H9 (cell line): ENCODE data around the gene ASPSCR1. TPM values are rescaled to one million over a fixed set of nuclear protein-coding genes. Genes with fewer than 3 reads are reported as not detected.

Source experiments
- DNase-seq: peaks from one replicate; pipeline ENCODE4 v3.0.0-alpha.2; 2017
- H2AFZ ChIP-seq: one replicate; pipeline ENCODE4 v1.6.1; 2013; ENCODE audit warnings: mild to moderate bottlenecking, low read length, control low read depth, moderate library complexity
- H2AK5ac ChIP-seq: 2 replicates; pipeline ENCODE4 v1.6.1; 2013; ENCODE audit warnings: low read length, control low read depth, mixed read lengths; ENCODE audit not compliant: insufficient read length
- H2BK120ac ChIP-seq: one replicate; pipeline ENCODE4 v1.6.1; 2013; ENCODE audit warnings: low read depth, mild to moderate bottlenecking, low read length, control low read depth, inconsistent platforms; ENCODE audit not compliant: poor library complexity, severe bottlenecking
- H2BK12ac ChIP-seq: 2 replicates; pipeline ENCODE4 v1.6.1; 2013; ENCODE audit warnings: low read length, control low read depth, mixed read lengths, low read depth; ENCODE audit not compliant: insufficient read length
- H2BK15ac ChIP-seq: 2 replicates; pipeline ENCODE4 v1.6.1; 2013; ENCODE audit warnings: low read depth, low read length, control low read depth
- H2BK20ac ChIP-seq: one replicate; pipeline ENCODE4 v1.6.1; 2013; ENCODE audit warnings: low read depth, mild to moderate bottlenecking, low read length, control low read depth, inconsistent platforms; ENCODE audit not compliant: poor library complexity, severe bottlenecking
- H2BK5ac ChIP-seq: 2 replicates; pipeline ENCODE4 v1.6.1; 2013; ENCODE audit warnings: low read length, control low read depth, mixed read lengths; ENCODE audit not compliant: insufficient read length
- H3K14ac ChIP-seq: 2 replicates; pipeline ENCODE4 v1.6.1; 2013; ENCODE audit warnings: low read length, control low read depth; ENCODE audit not compliant: insufficient read depth
- H3K18ac ChIP-seq: 2 replicates; pipeline ENCODE4 v1.6.1; 2013; ENCODE audit warnings: low read depth, mild to moderate bottlenecking, mixed read lengths, low read length, control low read depth; ENCODE audit not compliant: insufficient read length
- H3K23ac ChIP-seq: 2 replicates; pipeline ENCODE4 v1.6.1; 2013; ENCODE audit warnings: low read length, control low read depth, mixed read lengths, low read depth; ENCODE audit not compliant: insufficient read length
- H3K23me2 ChIP-seq: 2 replicates; pipeline ENCODE4 v1.6.1; 2013; ENCODE audit warnings: low read depth, mild to moderate bottlenecking, mixed read lengths, low read length, control low read depth; ENCODE audit not compliant: insufficient read length, poor library complexity, severe bottlenecking
- H3K27ac ChIP-seq: 2 replicates; pipeline ENCODE4 v1.5.1; 2013; ENCODE audit warnings: low read length, control low read depth, mixed read lengths, low read depth; ENCODE audit not compliant: insufficient read length
- H3K27me3 ChIP-seq: 2 replicates; pipeline ENCODE4 v1.6.1; 2013; ENCODE audit warnings: low read length, control low read depth, inconsistent platforms; ENCODE audit not compliant: insufficient read depth
- H3K4ac ChIP-seq: 2 replicates; pipeline ENCODE4 v1.6.1; 2013; ENCODE audit warnings: low read depth, mild to moderate bottlenecking, control low read depth, inconsistent platforms, low read length, moderate library complexity
- H3K4me1 ChIP-seq: 2 replicates; pipeline ENCODE4 v1.6.1; 2013; ENCODE audit warnings: low read length, control low read depth, inconsistent platforms; ENCODE audit not compliant: insufficient read depth
- H3K4me2 ChIP-seq: 2 replicates; pipeline ENCODE4 v1.6.1; 2013; ENCODE audit warnings: low read length, control low read depth, mixed read lengths; ENCODE audit not compliant: insufficient read length, insufficient read depth
- H3K56ac ChIP-seq: 2 replicates; pipeline ENCODE4 v1.6.1; 2013; ENCODE audit warnings: low read depth, mild to moderate bottlenecking, mixed read lengths, low read length, control low read depth; ENCODE audit not compliant: insufficient read length
- H3K79me1 ChIP-seq: 2 replicates; pipeline ENCODE4 v1.6.1; 2013; ENCODE audit warnings: low read depth, mild to moderate bottlenecking, moderate library complexity, low read length, control low read depth, inconsistent platforms; ENCODE audit not compliant: insufficient read depth, poor library complexity, severe bottlenecking
- H3K79me2 ChIP-seq: 2 replicates; pipeline ENCODE4 v1.6.1; 2013; ENCODE audit warnings: low read length, control low read depth, inconsistent platforms; ENCODE audit not compliant: insufficient read depth
- H3K9ac ChIP-seq: 2 replicates; pipeline ENCODE4 v1.6.1; 2013; ENCODE audit warnings: low read length, control low read depth, mixed read lengths; ENCODE audit not compliant: insufficient read length; ENCODE audit errors: extremely low read depth
- H3K9me3 ChIP-seq: one replicate; pipeline ENCODE4 v1.6.1; 2013; ENCODE audit warnings: low read depth, low read length, inconsistent platforms; ENCODE audit not compliant: control insufficient read depth
- H3T11ph ChIP-seq: one replicate; pipeline ENCODE4 v1.6.1; 2013; ENCODE audit warnings: mild to moderate bottlenecking, low read length, control low read depth, inconsistent platforms
- H4K20me1 ChIP-seq: one replicate; pipeline ENCODE4 v1.6.1; 2013; ENCODE audit not compliant: control insufficient read depth, insufficient read length, insufficient read depth
- H4K5ac ChIP-seq: 2 replicates; pipeline ENCODE4 v1.6.1; 2013; ENCODE audit warnings: low read depth, mild to moderate bottlenecking, mixed read lengths, low read length, control low read depth; ENCODE audit not compliant: insufficient read length
- H4K8ac ChIP-seq: replicated peaks from 2 replicates; pipeline ENCODE4 v1.6.1; 2013; ENCODE audit warnings: low read length, control low read depth, mixed read lengths, low read depth; ENCODE audit not compliant: insufficient read length
- H4K91ac ChIP-seq: 2 replicates; pipeline ENCODE4 v1.6.1; 2013; ENCODE audit warnings: low read depth, mild to moderate bottlenecking, moderate library complexity, mixed read lengths, low read length, control low read depth; ENCODE audit not compliant: insufficient read length
- H3K27ac Mint-ChIP-seq, 3 experiments: 2 replicates in 2 of 3; 3 replicates in 1 of 3; pipeline ENCODE4 v1.8.0; 2020 to 2021; ENCODE audit warnings: mixed read lengths in 3 of 3, mild to moderate bottlenecking in 1 of 3, moderate library complexity in 1 of 3
- H3K27me3 Mint-ChIP-seq: 2 replicates; pipeline ENCODE4 v1.8.0; 2021; ENCODE audit warnings: low read depth, mild to moderate bottlenecking, moderate library complexity, mixed read lengths
- H3K36me3 Mint-ChIP-seq, 3 experiments: 2 replicates in 2 of 3; 3 replicates in 1 of 3; pipeline ENCODE4 v1.8.0; 2020 to 2021; ENCODE audit warnings: low read depth in 3 of 3, mixed read lengths in 3 of 3; ENCODE audit not compliant: insufficient read depth in 1 of 3
- H3K4me1 Mint-ChIP-seq, 2 experiments: 2 replicates each; pipeline ENCODE4 v1.8.0; 2020; ENCODE audit warnings: mixed read lengths in 2 of 2
- H3K4me3 Mint-ChIP-seq, 2 experiments: 2 replicates in 1 of 2; 3 replicates in 1 of 2; pipeline ENCODE4 v1.8.0; 2020 to 2021; ENCODE audit warnings: mild to moderate bottlenecking in 2 of 2, mixed read lengths in 2 of 2, moderate library complexity in 1 of 2
- H3K9me3 Mint-ChIP-seq, 2 experiments: 2 replicates in 1 of 2; 3 replicates in 1 of 2; pipeline ENCODE4 v1.8.0; 2020; ENCODE audit warnings: mild to moderate bottlenecking in 2 of 2, mixed read lengths in 2 of 2, moderate library complexity in 1 of 2
- CTCF ChIP-seq: fragments of 200-600 bp; sonication (generic); conservative IDR thresholded peaks from 3 replicates; pipeline ENCODE4 v1.8.0; 2021; ENCODE audit warnings: antibody characterized with exemption, mild to moderate bottlenecking
- WGBS: extraction: QIAGEN DNeasy Blood & Tissue Kit; methylation state at CpG from one replicate; pipeline ENCODE4 v1.1.7; 2013; ENCODE audit warnings: missing lambda C conversion rate, low lambda C conversion rate, mixed read lengths; ENCODE audit not compliant: insufficient read length; ENCODE audit errors: extremely low coverage; 5-methylcytosine and 5-hydroxymethylcytosine counted together
- total RNA-seq: library from RNA; stranded (reverse); gene quantifications from 2 replicates; pipeline ENCODE4 v1.2.1, GENCODE V29; 2021

ASPSCR1 gene
- total RNA-seq, 1 experiment from 2014 or later: 50.9 TPM

GRCh38 chr17:82020572-82021106 lies 43.2 kb downstream of the ASPSCR1 start:
- Histone ChIP-seq H3K23ac (no peak overlapping the region), H3K27ac (no peak overlapping the region), H4K20me1 (no peaks in the 10 kb centered on the region), H2BK15ac (no peak overlapping the region), H3K79me2 (no peaks in the 10 kb centered on the region), H2BK5ac (no peak overlapping the region), H2BK20ac (no peak overlapping the region), H3K9me3 (no peaks in the 10 kb centered on the region), H2AFZ (no peak overlapping the region), H3K4me1 (no peaks in the 10 kb centered on the region), H3K18ac (no peak overlapping the region), H3K23me2 (peaks cover 5% of the 10 kb centered on the region), H4K91ac (no peak overlapping the region), H3K27me3 (no peaks in the 10 kb centered on the region), H4K5ac (no peak overlapping the region), H3T11ph (no peak overlapping the region), H3K79me1 (peaks cover 5% of the 10 kb centered on the region), H2BK12ac (no peak overlapping the region), H2BK120ac (no peak overlapping the region), H3K56ac (no peak overlapping the region), H3K4me2 (no peak overlapping the region), H4K8ac (no peak overlapping the region), H3K14ac (no peak overlapping the region; the same call in 1 of the 2 replicates), H3K4ac (no peak overlapping the region), H3K9ac (no peak overlapping the region), H2AK5ac (no peak overlapping the region)
- no peaks in the 10 kb centered on the region for H3K9me3 Mint-ChIP-seq
- DNase-seq: no peak
- no CpG with 5 or more reads among the region's 14 CpGs for WGBS
- no peak overlapping the region; a peak in 1 of 7 replicates for H3K27ac Mint-ChIP-seq
- peaks cover 3 to 12% (median 5%) of the 10 kb centered on the region in 3 experiments; a peak in 5 of 7 replicates for H3K36me3 Mint-ChIP-seq
- peak overlapping the region in 1 of 2 experiments; percentile 88; a peak in 1 of 5 replicates for H3K4me3 Mint-ChIP-seq
- peaks cover 7 to 16% of the 10 kb centered on the region in 2 experiments for H3K4me1 Mint-ChIP-seq
- H3K27me3 Mint-ChIP-seq: no peaks in the 10 kb centered on the region; the same call in 1 of the 2 replicates
- TF ChIP-seq CTCF: no peak
